ENCODE data around the gene SSTR4. TPM values are rescaled to one million over a fixed set of nuclear protein-coding genes. Genes with fewer than 3 reads are reported as not detected.

Gene SSTR4
- total and polyA plus RNA-seq, 4 donors = 0.06 TPM; not detected in 3

GRCh38 chr20:23035731-23036130 lies 619 bp downstream of the SSTR4 start:
- Histone ChIP-seq H3K9me3 (ENCODE audit: control insufficient read depth in 4 of 4, insufficient read depth in 3 of 4, low read length in 3 of 4) (peaks cover 0 to 6% (median 0%) of the 10 kb centered on the region in 4 donors), H3K36me3 (ENCODE audit: control insufficient read depth in 4 of 4, insufficient read depth in 4 of 4, low read length in 4 of 4) (no peaks in the 10 kb centered on the region), H3K27me3 (ENCODE audit: control insufficient read depth in 3 of 3, insufficient read depth in 3 of 3, low read length in 2 of 3) (peaks cover 0 to 39% (median 29%) of the 10 kb centered on the region in 3 donors), H3K4me1 (ENCODE audit: control insufficient read depth in 5 of 5, insufficient read depth in 5 of 5, low read length in 5 of 5) (peaks cover 0 to 5% (median 0%) of the 10 kb centered on the region in 5 donors), H3K9ac (ENCODE audit: insufficient read depth in 1 of 2, low read length in 2 of 2) (no peak overlapping the region), H3K4me3 (no peak overlapping the region), H3K27ac (ENCODE audit: low read depth in 1 of 2, low read length in 1 of 2) (no peak overlapping the region)
- ATAC-seq (ENCODE audit: insufficient read depth, low FRiP score) = no peak
- no peak for TF ChIP-seq CTCF (IDR thresholded peaks at IDR 0.05; ENCODE audit: control extremely low read depth, extremely low read depth)
- DNase-seq = no peak
- 92% methylated on average over 41 of the region's 41 CpGs for WGBS, 2 donors

GRCh38 chr20:23036371-23036770 lies 1.3 kb downstream of the SSTR4 start:
- H3K9ac ChIP-seq (ENCODE audit: insufficient read depth in 1 of 2, low read length in 2 of 2) = no peak overlapping the region
- ATAC-seq (ENCODE audit: insufficient read depth, low FRiP score) (no peak), DNase-seq (no peak)
- H3K27me3 ChIP-seq (ENCODE audit: control insufficient read depth in 3 of 3, insufficient read depth in 3 of 3, low read length in 2 of 3) = peaks cover 0 to 43% (median 29%) of the 10 kb centered on the region in 3 donors
- H3K36me3 ChIP-seq (ENCODE audit: control insufficient read depth in 4 of 4, insufficient read depth in 4 of 4, low read length in 4 of 4) = no peaks in the 10 kb centered on the region
- H3K9me3 ChIP-seq (ENCODE audit: control insufficient read depth in 4 of 4, insufficient read depth in 3 of 4, low read length in 3 of 4) = peaks cover 0 to 6% (median 0%) of the 10 kb centered on the region in 4 donors
- peaks cover 0 to 5% (median 0%) of the 10 kb centered on the region in 5 donors for H3K4me1 ChIP-seq (ENCODE audit: control insufficient read depth in 5 of 5, insufficient read depth in 5 of 5, low read length in 5 of 5)
- no peak for TF ChIP-seq CTCF (IDR thresholded peaks at IDR 0.05; ENCODE audit: control extremely low read depth, extremely low read depth)
- 94 to 98% methylated on average over 11 of the region's 11 CpGs for WGBS, 2 donors
- H3K4me3 ChIP-seq = no peak overlapping the region
- no peak overlapping the region for H3K27ac ChIP-seq (ENCODE audit: low read depth in 1 of 2, low read length in 1 of 2)

- Histone ChIP-seq H3K4me1 (ENCODE audit: control insufficient read depth in 5 of 5, insufficient read depth in 5 of 5, low read length in 5 of 5) (peaks cover 0 to 5% (median 0%) of the 10 kb centered on the region in 5 donors), H3K4me3 (no peak overlapping the region), H3K27me3 (ENCODE audit: control insufficient read depth in 3 of 3, insufficient read depth in 3 of 3, low read length in 2 of 3) (peaks cover 0 to 42% (median 29%) of the 10 kb centered on the region in 3 donors), H3K36me3 (ENCODE audit: control insufficient read depth in 4 of 4, insufficient read depth in 4 of 4, low read length in 4 of 4) (no peaks in the 10 kb centered on the region), H3K9me3 (ENCODE audit: control insufficient read depth in 4 of 4, insufficient read depth in 3 of 4, low read length in 3 of 4) (peaks cover 0 to 6% (median 0%) of the 10 kb centered on the region in 4 donors), H3K9ac (ENCODE audit: insufficient read depth in 1 of 2, low read length in 2 of 2) (no peak overlapping the region), H3K27ac (ENCODE audit: low read depth in 1 of 2, low read length in 1 of 2) (no peak overlapping the region)
- no peak for TF ChIP-seq CTCF (IDR thresholded peaks at IDR 0.05; ENCODE audit: control extremely low read depth, extremely low read depth)
- WGBS, 2 donors = 8 to 42% methylated on average over 2 to 3 of the region's 3 CpGs
- DNase-seq (no peak), ATAC-seq (ENCODE audit: insufficient read depth, low FRiP score) (no peak)
Measured at GRCh38 chr20:23037017-23037481, 1.9 kb downstream of the SSTR4 start.

Data from lung (tissue), 12 donors.